Neutrophil (primary cell): ENCODE results near the gene PIK3R6.

Experiments
- H3K27ac ChIP-seq: fragments of 200-600 bp; sonication (generic); 2 replicates; pipeline ENCODE4 v1.5.1; 2016; ENCODE audit warnings: mild to moderate bottlenecking, moderate library complexity
- H3K27me3 ChIP-seq: fragments of 200-600 bp; sonication (generic); 2 replicates; pipeline ENCODE4 v1.6.0; 2016; ENCODE audit warnings: mild to moderate bottlenecking
- H3K36me3 ChIP-seq: fragments of 200-600 bp; sonication (generic); 2 replicates; pipeline ENCODE4 v1.5.1; 2017
- H3K4me1 ChIP-seq, 2 experiments: fragments of 200-600 bp in 1 of 2; sonication (generic) in 1 of 2; 1 replicate in 1 of 2; 2 replicates in 1 of 2; pipeline versions ENCODE4 v1.5.1 to v1.6.1; 2013 to 2016; ENCODE audit warnings: low read depth in 1 of 2, low read length in 1 of 2, mild to moderate bottlenecking in 1 of 2, moderate library complexity in 1 of 2; ENCODE audit not compliant: control insufficient read depth in 1 of 2, insufficient read depth in 1 of 2
- H3K4me3 ChIP-seq, 2 experiments: fragments of 200-600 bp in 1 of 2; sonication (generic) in 1 of 2; 1 replicate in 1 of 2; 2 replicates in 1 of 2; pipeline ENCODE4 v1.5.1; 2013 to 2016; ENCODE audit warnings: low read depth in 1 of 2, low read length in 1 of 2, mild to moderate bottlenecking in 1 of 2, moderate library complexity in 1 of 2
- H3K9me3 ChIP-seq: fragments of 200-600 bp; sonication (generic); 2 replicates; pipeline ENCODE4 v1.5.1; 2016
- TF ChIP-seq, protein P1 (sequence below): fragments of 200-600 bp; sonication (generic); IDR thresholded peaks from 2 replicates; pipeline ENCODE4 v1.5.1; 2016; ENCODE audit warnings: antibody characterized with exemption

The PIK3R6 gene

DNA sequence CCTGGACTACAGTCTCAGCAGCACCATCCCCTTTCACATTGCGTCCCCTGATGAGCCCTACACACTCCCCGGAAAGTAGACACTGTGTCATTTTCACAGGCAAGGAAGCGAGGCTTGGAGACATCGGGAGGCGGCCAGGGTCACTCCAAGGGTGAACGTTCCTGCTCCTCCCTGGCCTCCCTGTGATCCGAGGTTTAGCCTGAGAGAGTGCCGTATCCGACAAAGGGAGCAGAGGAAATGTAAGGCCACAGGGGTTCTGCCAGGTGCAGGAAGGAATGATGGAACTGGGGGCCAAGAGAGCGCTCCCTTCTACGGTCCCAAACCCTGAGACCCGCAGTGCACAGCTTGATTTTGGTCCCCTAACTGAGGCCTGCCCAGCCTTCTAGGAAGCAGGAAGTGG lies 8.0 kb upstream of the PIK3R6 start:
- H3K36me3 ChIP-seq: peaks cover 62% of the 10 kb centered on the region
- no peak overlapping the region for H3K27ac ChIP-seq
- no peak overlapping the region for H3K4me3 ChIP-seq
- no peaks in the 10 kb centered on the region for H3K9me3 ChIP-seq
- TF ChIP-seq, protein P1, sequence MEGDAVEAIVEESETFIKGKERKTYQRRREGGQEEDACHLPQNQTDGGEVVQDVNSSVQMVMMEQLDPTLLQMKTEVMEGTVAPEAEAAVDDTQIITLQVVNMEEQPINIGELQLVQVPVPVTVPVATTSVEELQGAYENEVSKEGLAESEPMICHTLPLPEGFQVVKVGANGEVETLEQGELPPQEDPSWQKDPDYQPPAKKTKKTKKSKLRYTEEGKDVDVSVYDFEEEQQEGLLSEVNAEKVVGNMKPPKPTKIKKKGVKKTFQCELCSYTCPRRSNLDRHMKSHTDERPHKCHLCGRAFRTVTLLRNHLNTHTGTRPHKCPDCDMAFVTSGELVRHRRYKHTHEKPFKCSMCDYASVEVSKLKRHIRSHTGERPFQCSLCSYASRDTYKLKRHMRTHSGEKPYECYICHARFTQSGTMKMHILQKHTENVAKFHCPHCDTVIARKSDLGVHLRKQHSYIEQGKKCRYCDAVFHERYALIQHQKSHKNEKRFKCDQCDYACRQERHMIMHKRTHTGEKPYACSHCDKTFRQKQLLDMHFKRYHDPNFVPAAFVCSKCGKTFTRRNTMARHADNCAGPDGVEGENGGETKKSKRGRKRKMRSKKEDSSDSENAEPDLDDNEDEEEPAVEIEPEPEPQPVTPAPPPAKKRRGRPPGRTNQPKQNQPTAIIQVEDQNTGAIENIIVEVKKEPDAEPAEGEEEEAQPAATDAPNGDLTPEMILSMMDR: no peak
- H3K4me1 ChIP-seq: no peaks in the 10 kb centered on the region
- H3K27me3 ChIP-seq: no peaks in the 10 kb centered on the region

DNA sequence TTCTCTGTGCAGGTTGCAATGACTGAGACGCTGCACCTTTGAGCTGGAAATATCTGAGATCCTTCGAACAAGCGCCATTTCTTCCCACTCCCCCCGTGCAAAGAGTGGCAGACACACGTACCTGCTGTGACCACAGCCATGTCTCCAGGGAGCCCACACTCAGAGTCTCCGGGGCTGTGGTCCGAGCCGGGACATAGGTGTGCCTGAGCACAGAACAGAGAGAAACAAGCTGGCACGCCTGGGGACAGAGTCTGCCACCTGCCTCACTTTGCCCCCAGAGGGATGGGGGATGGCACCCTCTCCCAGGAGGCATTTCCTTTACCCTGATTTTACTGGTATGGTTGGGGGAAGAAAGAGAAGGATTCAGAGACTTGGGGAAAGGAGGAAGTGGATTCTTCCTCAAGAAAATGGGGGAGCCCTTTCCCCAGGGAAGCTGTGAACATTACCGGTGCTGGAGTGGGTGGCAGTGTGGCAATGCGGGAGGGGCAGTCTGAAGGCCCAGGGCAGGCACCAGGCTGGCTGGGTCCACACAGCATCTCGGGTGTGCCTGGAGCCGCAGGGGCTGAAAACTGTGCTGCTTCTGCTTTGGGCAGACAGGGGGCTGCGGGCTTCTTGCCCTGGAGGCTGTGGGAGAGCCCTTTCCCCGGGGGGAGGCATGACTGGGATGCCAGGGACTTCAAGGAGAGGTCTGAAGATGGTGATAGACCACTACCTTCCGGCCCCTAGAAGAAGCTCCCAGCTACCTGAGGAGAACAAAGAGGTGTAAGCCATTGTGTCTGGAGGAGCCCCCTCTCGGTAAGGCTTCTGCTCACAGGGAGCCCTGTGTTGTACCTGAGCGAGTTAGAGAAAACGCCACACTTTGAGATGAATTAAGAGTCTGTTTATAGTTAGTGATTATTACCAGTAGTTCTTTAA lies 6.6 kb upstream of the PIK3R6 start:
- TF ChIP-seq, protein P1: no peak
- peaks cover 48% of the 10 kb centered on the region for H3K36me3 ChIP-seq

DNA sequence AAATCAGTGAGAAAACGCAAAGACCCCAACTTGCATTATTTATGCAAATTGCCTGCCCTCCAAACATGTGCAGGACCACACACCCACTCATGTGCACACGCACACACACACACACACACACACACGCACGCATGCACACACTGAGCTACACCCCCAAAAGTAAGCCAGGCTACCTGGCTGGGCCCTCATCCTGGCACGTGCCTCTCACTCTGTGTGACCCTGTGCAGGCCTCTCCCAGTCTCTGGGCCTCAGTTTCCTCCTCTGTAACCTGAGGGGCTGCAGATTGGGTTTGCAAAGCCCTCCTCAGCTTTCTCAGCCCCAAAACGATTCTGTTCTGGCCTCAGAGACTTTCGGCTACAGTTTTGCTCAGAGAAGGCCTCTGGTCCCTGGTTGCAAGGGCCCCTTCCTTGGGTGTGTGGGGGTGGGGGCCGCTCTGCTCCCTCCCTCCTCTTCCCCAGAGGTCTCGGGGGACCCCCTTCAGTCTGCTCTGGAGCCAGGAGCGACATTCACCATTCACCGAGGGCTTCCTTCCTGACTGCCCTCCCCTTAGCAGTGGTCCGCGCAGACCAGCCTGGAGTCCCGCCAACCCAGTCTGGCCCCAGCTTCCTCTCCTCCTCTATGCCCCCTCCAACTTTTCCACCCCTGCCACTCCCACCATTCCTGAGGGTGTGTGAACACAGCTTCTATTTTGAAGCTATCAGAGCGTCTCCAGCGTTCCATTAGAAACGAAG lies 5.4 kb upstream of the PIK3R6 start:
- no peak overlapping the region for H3K4me3 ChIP-seq
- H3K9me3 ChIP-seq: no peaks in the 10 kb centered on the region
- peaks cover 14 to 15% of the 10 kb centered on the region in 2 experiments for H3K4me1 ChIP-seq
- TF ChIP-seq, protein P1: no peak
- H3K36me3 ChIP-seq: peaks cover 37% of the 10 kb centered on the region
- H3K27ac ChIP-seq: no peak overlapping the region
- H3K27me3 ChIP-seq: no peaks in the 10 kb centered on the region

More for the DNA sequence above, 6.6 kb upstream of the PIK3R6 start:
- no peaks in the 10 kb centered on the region for H3K9me3 ChIP-seq
- H3K27ac ChIP-seq: no peak overlapping the region
- no peak overlapping the region for H3K4me3 ChIP-seq
- peaks cover 2 to 3% of the 10 kb centered on the region in 2 experiments for H3K4me1 ChIP-seq
- H3K27me3 ChIP-seq: no peaks in the 10 kb centered on the region

DNA sequence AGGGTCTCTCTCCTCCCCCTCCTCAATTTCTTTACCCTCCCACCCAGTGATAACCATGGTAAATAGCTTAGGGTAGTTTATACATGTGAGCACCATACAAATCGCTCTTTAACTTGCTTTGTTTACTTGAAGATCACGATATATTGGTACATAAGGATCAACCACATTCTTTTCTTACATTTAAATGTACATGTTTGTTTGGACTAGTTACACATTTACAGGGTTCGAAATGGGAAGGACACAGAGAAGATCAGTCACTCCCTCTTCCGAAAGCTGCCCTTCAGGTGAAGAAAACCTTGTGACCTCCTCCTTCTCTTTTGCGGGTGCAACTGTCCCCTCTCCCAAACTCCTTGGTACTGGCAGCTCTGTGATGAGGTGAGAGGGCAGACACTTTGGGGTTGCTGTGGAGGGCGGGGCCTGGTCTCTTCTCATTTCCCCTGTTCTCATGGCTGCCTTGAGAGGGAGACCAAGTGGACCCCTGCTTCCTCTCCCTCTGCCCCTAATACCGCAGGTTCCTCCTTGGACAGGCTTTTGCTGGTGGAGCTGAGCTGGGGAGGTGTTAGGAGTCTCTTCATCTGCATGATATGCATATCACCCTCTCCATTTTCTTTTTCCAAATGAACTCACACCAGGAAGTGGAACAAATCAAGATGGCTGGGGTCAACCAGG lies 4.7 kb upstream of the PIK3R6 start:
- Histone ChIP-seq H3K4me3 (no peak overlapping the region), H3K27me3 (no peaks in the 10 kb centered on the region), H3K36me3 (peaks cover 30% of the 10 kb centered on the region), H3K4me1 (peaks cover 21 to 22% of the 10 kb centered on the region in 2 experiments), H3K9me3 (no peaks in the 10 kb centered on the region), H3K27ac (no peak overlapping the region)
- TF ChIP-seq, protein P1: no peak

DNA sequence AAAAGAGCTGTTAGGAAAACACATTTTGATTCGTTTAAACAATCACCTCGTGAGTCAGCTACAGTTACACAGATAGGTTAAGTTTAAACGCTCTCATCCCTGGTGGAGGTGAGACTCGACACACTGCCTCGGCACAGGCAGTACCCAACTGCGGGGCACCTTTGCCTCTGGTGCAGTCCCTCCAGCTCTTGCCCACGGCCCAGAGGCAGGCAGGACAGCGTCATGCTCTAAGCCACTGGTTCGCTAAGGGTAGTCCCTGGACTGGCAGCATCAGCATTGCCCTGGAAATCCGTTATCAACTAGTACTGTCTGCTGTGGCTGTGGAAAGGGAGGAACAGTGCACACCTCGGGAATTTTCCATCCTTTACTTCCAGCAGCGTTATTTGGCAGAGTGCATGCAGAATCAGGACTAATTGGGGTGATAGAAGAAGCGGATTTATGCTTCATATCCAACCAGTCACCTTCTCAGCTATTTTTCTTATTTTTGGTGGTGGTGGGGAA lies 3.7 kb upstream of the PIK3R6 start:
- Histone ChIP-seq H3K27ac (no peak overlapping the region), H3K4me1 (peaks cover 31% of the 10 kb centered on the region in 2 experiments), H3K4me3 (no peak overlapping the region), H3K36me3 (peaks cover 28% of the 10 kb centered on the region), H3K27me3 (no peaks in the 10 kb centered on the region), H3K9me3 (no peaks in the 10 kb centered on the region)
- TF ChIP-seq, protein P1: no peak
